Kidney epithelial cell (primary cell): ENCODE results near the gene ARL13A. TPM values are rescaled to one million over a fixed set of nuclear protein-coding genes. Genes with fewer than 3 reads are reported as not detected.

ENCODE experiments used
- DNase-seq: peaks from one replicate; pipeline ENCODE4 v3.0.0-alpha.2; 2010; ENCODE audit warnings: low read depth
- H3K27me3 ChIP-seq: 2 replicates; pipeline ENCODE4 v1.6.0; 2011; ENCODE audit warnings: low read length; ENCODE audit not compliant: control insufficient read depth, insufficient read depth
- H3K36me3 ChIP-seq: 2 replicates; pipeline ENCODE4 v1.5.1; 2011; ENCODE audit warnings: low read length; ENCODE audit not compliant: control insufficient read depth, insufficient read depth
- H3K4me3 ChIP-seq: 2 replicates; pipeline ENCODE4 v1.5.1; 2011; ENCODE audit warnings: low read depth, mild to moderate bottlenecking, control low read depth, low read length
- CTCF ChIP-seq: IDR thresholded peaks from 2 replicates; pipeline ENCODE4 v1.5.1; 2011; ENCODE audit warnings: mild to moderate bottlenecking, moderate library complexity, low read length, control low read depth, inconsistent platforms; ENCODE audit not compliant: insufficient read depth, poor library complexity, severe bottlenecking
- total RNA-seq: library from RNA; depleted of rRNA; stranded (reverse); fragments of >200 nt; gene quantifications from 2 replicates; pipeline ENCODE4 v1.2.3, GENCODE V29; 2015

ARL13A gene
- total RNA-seq, 1 donor from 2014 or later: not detected

GRCh38 chrX:100962811-100963210 lies 6.7 kb upstream of the ARL13A start:
- no peaks in the 10 kb centered on the region for H3K36me3 ChIP-seq
- TF ChIP-seq CTCF: no peak
- no peak for DNase-seq

GRCh38 chrX:100964362-100964761 lies 5.1 kb upstream of the ARL13A start:
- TF ChIP-seq CTCF: no peak
- no peaks in the 10 kb centered on the region for H3K36me3 ChIP-seq
- DNase-seq: no peak
- H3K27me3 ChIP-seq: no peaks in the 10 kb centered on the region
- H3K4me3 ChIP-seq: no peak overlapping the region

More at GRCh38 chrX:100962811-100963210, 6.7 kb upstream of the ARL13A start:
- Histone ChIP-seq H3K27me3 (no peaks in the 10 kb centered on the region), H3K4me3 (no peak overlapping the region)

DNA sequence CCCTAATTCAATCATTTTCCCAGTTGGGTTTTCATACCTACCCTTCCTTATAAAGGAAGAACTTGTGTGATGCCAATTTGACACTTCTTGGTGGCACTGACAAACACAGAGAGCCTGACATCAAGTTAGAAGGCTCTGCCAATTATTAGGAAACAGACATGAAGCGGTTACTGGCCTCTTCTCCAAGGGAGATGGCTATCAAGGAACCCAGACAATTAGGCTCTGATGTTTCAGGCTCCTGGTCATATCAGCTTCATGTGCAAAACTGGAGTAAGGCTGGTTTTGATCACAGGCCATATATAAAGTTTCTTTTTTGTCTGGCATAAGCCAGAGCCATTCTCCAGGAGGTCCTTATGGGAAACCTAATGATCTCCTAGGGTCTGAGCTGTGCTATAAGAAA lies 428 bp downstream of the ARL13A start:
- TF ChIP-seq CTCF: no peak
- Histone ChIP-seq H3K27me3 (no peaks in the 10 kb centered on the region), H3K36me3 (no peaks in the 10 kb centered on the region), H3K4me3 (no peak overlapping the region)
- no peak for DNase-seq

DNA sequence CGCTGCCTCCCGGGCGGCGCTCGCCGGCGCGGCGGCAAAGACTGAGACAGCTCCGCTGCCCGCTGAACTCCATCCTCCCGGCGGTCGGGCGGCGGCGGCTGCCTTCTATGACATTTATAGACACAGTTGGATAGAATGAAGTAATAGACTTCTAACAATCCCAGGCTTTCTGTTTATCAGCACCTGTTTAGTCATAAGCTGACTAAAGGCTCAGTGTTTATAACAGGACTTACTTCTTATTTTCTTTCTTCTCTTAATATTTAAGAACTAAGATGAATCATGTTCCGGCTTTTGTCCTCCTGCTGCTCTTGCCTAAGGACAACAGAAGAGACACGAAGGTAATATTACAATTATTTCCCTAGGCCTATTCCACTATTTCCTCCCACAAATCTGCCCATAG lies 3.9 kb downstream of the ARL13A start:
- no peak for DNase-seq
- Histone ChIP-seq H3K27me3 (no peaks in the 10 kb centered on the region), H3K36me3 (no peaks in the 10 kb centered on the region), H3K4me3 (no peak overlapping the region)
- TF ChIP-seq CTCF: no peak

DNA sequence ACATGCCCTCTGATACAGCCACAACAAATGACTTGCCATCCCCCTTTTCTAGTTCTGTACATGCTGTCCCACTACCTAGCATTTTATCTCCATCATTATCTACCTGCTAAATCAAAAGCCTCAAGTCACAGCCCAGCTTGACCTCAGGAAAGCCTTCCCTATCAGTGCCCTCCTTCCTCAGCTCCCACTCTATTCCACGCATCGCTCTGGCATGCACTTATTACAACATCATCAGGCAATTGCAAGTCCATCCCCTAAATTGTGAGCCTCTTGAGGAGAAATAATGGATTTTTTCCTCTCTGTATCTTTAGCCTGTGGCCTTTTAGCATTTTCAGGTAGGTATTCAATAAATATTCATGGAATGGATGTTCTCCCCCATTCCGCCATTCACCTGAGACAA lies 5.7 kb downstream of the ARL13A start:
- no peak overlapping the region for H3K4me3 ChIP-seq
- no peak for TF ChIP-seq CTCF
- DNase-seq: no peak
- no peaks in the 10 kb centered on the region for H3K36me3 ChIP-seq
- H3K27me3 ChIP-seq: no peaks in the 10 kb centered on the region

DNA sequence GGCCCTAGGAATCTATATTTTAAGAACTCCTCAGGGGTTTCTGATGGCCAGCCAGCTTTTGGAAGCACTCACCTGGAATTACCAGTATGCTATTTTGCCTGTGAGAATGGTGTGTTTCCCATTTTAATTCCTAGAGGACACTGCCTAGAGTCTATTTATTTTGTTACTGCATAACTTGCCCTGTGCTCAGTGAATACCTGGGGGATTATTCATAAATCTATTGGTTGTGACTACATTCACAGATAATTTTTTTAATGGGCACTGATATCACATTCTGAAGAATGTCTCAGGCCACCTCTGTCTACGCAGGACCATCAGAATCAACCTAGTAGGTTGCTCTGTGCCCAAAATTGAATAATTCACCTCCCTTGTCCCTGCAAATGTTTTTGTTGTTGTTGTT lies 6.7 kb downstream of the ARL13A start:
- TF ChIP-seq CTCF: no peak
- no peak for DNase-seq
- H3K36me3 ChIP-seq: no peaks in the 10 kb centered on the region
- no peaks in the 10 kb centered on the region for H3K27me3 ChIP-seq
- no peak overlapping the region for H3K4me3 ChIP-seq
